PC-9 (cell line): ENCODE results near the gene HOXA2. TPM values are rescaled to one million over a fixed set of nuclear protein-coding genes. Genes with fewer than 3 reads are reported as not detected.

Experiments used
- BruUV-seq: library from RNA; stranded (reverse); fragments of 400-500 nt; replicated peaks from 2 replicates; lab custom pipeline; 2021; lab: Mats Ljungman, UMichigan
- CTCF ChIA-PET: fragments of 300-600 bp; sonication (Branson Sonifier 250); formaldehyde crosslinking; loops from one replicate; lab custom pipeline; 2022; ENCODE audit warnings: antibody characterized with exemption; lab: Charles Lee
- POLR2A ChIA-PET: fragments of 300-600 bp; sonication (Branson Sonifier 250); formaldehyde crosslinking; loops from one replicate; lab custom pipeline; 2022; ENCODE audit warnings: antibody characterized with exemption; ENCODE audit not compliant: unreplicated experiment; lab: Charles Lee
- DNase-seq, 2 experiments: peaks; one replicate each; pipeline versions ENCODE4 v3.0.0 to v3.0.0-alpha.2; 2015 to 2022; ENCODE audit warnings: mixed read lengths in 1 of 2
- H2AFZ ChIP-seq: fragments of 200-600 bp; sonication (generic); 2 replicates; pipeline ENCODE4 v1.8.1; 2017; ENCODE audit warnings: antibody characterized with exemption
- H3F3A ChIP-seq: fragments of 200-600 bp; sonication (generic); 2 replicates; pipeline ENCODE4 v1.8.1; 2017; ENCODE audit warnings: antibody characterized with exemption, mild to moderate bottlenecking, low read depth; ENCODE audit not compliant: insufficient read depth
- H3K27ac ChIP-seq: fragments of 200-600 bp; sonication (generic); 2 replicates; pipeline ENCODE4 v1.6.1; 2016; ENCODE audit warnings: mixed run types
- H3K27me3 ChIP-seq: fragments of 200-600 bp; sonication (generic); 2 replicates; pipeline ENCODE4 v1.6.1; 2016; ENCODE audit warnings: low read depth, mixed run types; ENCODE audit not compliant: insufficient read depth
- H3K36me3 ChIP-seq: fragments of 200-600 bp; sonication (generic); 2 replicates; pipeline ENCODE4 v1.6.1; 2016; ENCODE audit warnings: low read depth, mixed run types
- H3K4me1 ChIP-seq: fragments of 200-600 bp; sonication (generic); replicated peaks from 2 replicates; pipeline ENCODE4 v1.6.1; 2016; ENCODE audit warnings: mixed run types; ENCODE audit not compliant: insufficient read depth
- H3K4me2 ChIP-seq: fragments of 200-600 bp; sonication (generic); 2 replicates; pipeline ENCODE4 v1.6.1; 2017; ENCODE audit warnings: mixed run types
- H3K4me3 ChIP-seq: fragments of 200-600 bp; sonication (generic); 2 replicates; pipeline ENCODE4 v1.6.1; 2016; ENCODE audit warnings: mixed run types
- H3K79me2 ChIP-seq: fragments of 200-600 bp; sonication (generic); 2 replicates; pipeline ENCODE4 v1.6.1; 2017; ENCODE audit warnings: low read depth, mixed run types
- H3K9me2 ChIP-seq: fragments of 200-600 bp; sonication (generic); 2 replicates; pipeline ENCODE4 v1.8.1; 2017; ENCODE audit warnings: mild to moderate bottlenecking; ENCODE audit not compliant: insufficient read depth
- H3K9me3 ChIP-seq: fragments of 200-600 bp; sonication (generic); 2 replicates; pipeline ENCODE4 v1.8.1; 2016; ENCODE audit warnings: low read depth; ENCODE audit not compliant: insufficient read depth
- H4K20me1 ChIP-seq: fragments of 200-600 bp; sonication (generic); 2 replicates; pipeline ENCODE4 v1.8.1; 2017; ENCODE audit not compliant: insufficient read depth
- CTCF ChIP-seq: fragments of 200-600 bp; sonication (generic); conservative IDR thresholded peaks from 2 replicates; pipeline ENCODE4 v1.6.1; 2017; ENCODE audit warnings: mixed run types, antibody characterized with exemption, mild to moderate bottlenecking, moderate library complexity
- EZH2 ChIP-seq: fragments of 200-600 bp; sonication (generic); IDR thresholded peaks from 2 replicates; pipeline ENCODE4 v1.8.0; 2017; ENCODE audit warnings: antibody characterized with exemption, low read depth
- intact Hi-C: fragments of 100-400 bp; cut with micrococcal nuclease; formaldehyde crosslinking; loops from one replicate; pipeline ENCODE4 v1.10.0; 2022; ENCODE audit not compliant: unreplicated experiment
- total RNA-seq: library from RNA; stranded (reverse); gene quantifications from 2 replicates; pipeline ENCODE4 v1.2.3, GENCODE V29; 2021

Gene HOXA2
- total RNA-seq, 1 experiment from 2014 or later = 6.1 TPM

GRCh38 chr7:27106901-27107240 is 4.4 kb upstream of the HOXA2 start:
- ChIA-PET POLR2A (no interaction called here), CTCF (no interaction called here)
- no peaks in the 10 kb centered on the region for H3K27me3 ChIP-seq
- H3K27ac ChIP-seq = no peak overlapping the region
- intact Hi-C loops = no loop called here
- H4K20me1 ChIP-seq = no peaks in the 10 kb centered on the region
- DNase-seq = no peak
- H3K79me2 ChIP-seq = peaks cover 57% of the 10 kb centered on the region
- H3K4me1 ChIP-seq = peaks cover 23% of the 10 kb centered on the region
- TF ChIP-seq CTCF (no peak), EZH2 (no peak)
- no peak overlapping the region for H2AFZ ChIP-seq
- no peak overlapping the region for H3K4me3 ChIP-seq
- H3K4me2 ChIP-seq = no peak overlapping the region
- H3K9me2 ChIP-seq = no peaks in the 10 kb centered on the region
- H3K9me3 ChIP-seq = no peaks in the 10 kb centered on the region
- H3F3A ChIP-seq = peaks cover 37% of the 10 kb centered on the region
- peaks cover 34% of the 10 kb centered on the region for H3K36me3 ChIP-seq
- no TSS peak for BruUV-seq

- DNase-seq = no peak
- Histone ChIP-seq H3K4me1 (peaks cover 18% of the 10 kb centered on the region), H3K27ac (no peak overlapping the region), H3K27me3 (no peaks in the 10 kb centered on the region), H3K4me3 (no peak overlapping the region), H3K9me3 (no peaks in the 10 kb centered on the region), H4K20me1 (no peaks in the 10 kb centered on the region), H2AFZ (no peak overlapping the region), H3K4me2 (no peak overlapping the region), H3K36me3 (peaks cover 33% of the 10 kb centered on the region), H3F3A (peaks cover 33% of the 10 kb centered on the region), H3K79me2 (peaks cover 52% of the 10 kb centered on the region), H3K9me2 (no peaks in the 10 kb centered on the region)
- ChIA-PET POLR2A (interaction anchor here (0.6 kb wide), 1 partner anchor 26 kb away, joined by 3 read pairs; no protein-coding TSS in a partner anchor), CTCF (no interaction called here)
- TF ChIP-seq CTCF (no peak), EZH2 (no peak)
- no TSS peak for BruUV-seq
- intact Hi-C loops = no loop called here
These were observed 3.9 kb upstream of the HOXA2 start for GRCh38 chr7:27106181-27106900.

DNA sequence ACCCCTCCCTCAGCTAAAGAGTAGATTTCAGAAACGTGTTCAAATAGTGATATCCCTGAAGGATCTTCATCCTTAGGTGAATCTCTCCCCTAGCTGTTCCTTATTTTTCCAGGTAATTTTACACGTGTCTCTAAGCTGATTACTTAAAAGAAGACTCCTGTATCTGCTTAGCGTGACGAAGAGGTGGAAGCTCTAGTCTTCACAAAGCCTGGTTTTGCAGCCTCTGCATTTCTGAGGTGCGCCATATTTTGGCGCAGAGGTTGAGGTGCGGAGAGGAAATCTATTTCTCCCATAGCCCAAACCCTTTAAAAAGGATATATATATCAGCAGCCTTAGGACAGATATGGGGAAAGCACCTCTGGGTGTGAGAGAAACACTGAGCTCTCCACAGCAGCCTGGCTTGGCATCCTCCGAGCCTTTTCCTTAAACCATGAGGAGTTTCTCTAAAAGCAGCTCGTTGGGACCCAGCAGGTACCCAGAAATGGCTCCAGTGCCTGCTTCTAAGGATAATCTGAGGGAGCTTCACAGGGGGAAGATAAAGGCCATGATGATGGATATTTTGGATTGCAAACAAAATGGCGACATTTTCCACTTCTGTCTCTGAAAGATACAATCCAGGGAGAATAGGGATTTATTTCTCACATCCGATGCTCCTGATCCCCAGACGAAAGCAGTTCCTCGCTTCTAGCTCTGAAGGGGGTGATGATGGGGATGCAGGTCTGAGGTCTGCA is 3.0 kb upstream of the HOXA2 start:
- TF ChIP-seq CTCF (no peak), EZH2 (no peak)
- H3F3A ChIP-seq = peaks cover 28% of the 10 kb centered on the region; the same call in 1 of the 2 replicates
- no peak overlapping the region for H3K27ac ChIP-seq
- H3K79me2 ChIP-seq = peaks cover 43% of the 10 kb centered on the region
- H3K36me3 ChIP-seq = peaks cover 36% of the 10 kb centered on the region
- intact Hi-C loops = no loop called here
- H4K20me1 ChIP-seq = no peaks in the 10 kb centered on the region
- no peaks in the 10 kb centered on the region for H3K9me3 ChIP-seq
- no peaks in the 10 kb centered on the region for H3K9me2 ChIP-seq
- no peak overlapping the region for H3K4me3 ChIP-seq
- ChIA-PET POLR2A (interaction anchor here (0.6 kb wide), 1 partner anchor 25 kb away, joined by 3 read pairs; no protein-coding TSS in a partner anchor), CTCF (no interaction called here)
- DNase-seq = no peak
- H2AFZ ChIP-seq = no peak overlapping the region
- H3K4me2 ChIP-seq = no peak overlapping the region
- no TSS peak for BruUV-seq
- no peaks in the 10 kb centered on the region for H3K27me3 ChIP-seq
- peaks cover 9% of the 10 kb centered on the region for H3K4me1 ChIP-seq
